DND-41 (cell line): ENCODE data around the gene OTUB1.

Experiments
- ATAC-seq: fragments of 200-7000 bp; cut with Tn5 transposase; 3 replicates; pipeline ENCODE4 v1.9.1; 2021; ENCODE audit warnings: low read depth; ENCODE audit not compliant: insufficient read depth
- DNase-seq: peaks from one replicate; pipeline ENCODE4 v3.0.0-alpha.2; 2020
- H2AFZ ChIP-seq: 2 replicates; pipeline ENCODE4 v1.6.0; 2012; ENCODE audit warnings: low read depth, low read length
- H3K27ac ChIP-seq: 2 replicates; pipeline ENCODE4 v1.5.1; 2012; ENCODE audit warnings: low read length, inconsistent platforms
- H3K27me3 ChIP-seq: fragments of 200-600 bp; sonication (generic); 2 replicates; pipeline ENCODE4 v1.6.0; 2012; ENCODE audit warnings: low read length, mild to moderate bottlenecking, inconsistent platforms; ENCODE audit not compliant: insufficient read depth, poor library complexity
- H3K36me3 ChIP-seq: 2 replicates; pipeline ENCODE4 v1.5.1; 2012; ENCODE audit warnings: low read length, inconsistent platforms; ENCODE audit not compliant: insufficient read depth
- H3K4me1 ChIP-seq: 2 replicates; pipeline ENCODE4 v1.5.1; 2012; ENCODE audit warnings: mild to moderate bottlenecking, low read length; ENCODE audit not compliant: insufficient read depth
- H3K4me2 ChIP-seq: 2 replicates; pipeline ENCODE4 v1.6.0; 2012; ENCODE audit warnings: mild to moderate bottlenecking, moderate library complexity, low read length, inconsistent platforms; ENCODE audit not compliant: insufficient read depth
- H3K4me3 ChIP-seq, 2 experiments: fragments of 200-600 bp in 1 of 2; shearing (Covaris generic) in 1 of 2; 2 replicates each; pipeline ENCODE4 v1.5.1; 2012 to 2016; ENCODE audit warnings: inconsistent platforms in 2 of 2, low read length in 2 of 2, mild to moderate bottlenecking in 2 of 2, low read depth in 1 of 2, moderate library complexity in 1 of 2
- H3K79me2 ChIP-seq: 2 replicates; pipeline ENCODE4 v1.6.0; 2012; ENCODE audit warnings: low read length, inconsistent platforms; ENCODE audit not compliant: insufficient read depth
- H3K9ac ChIP-seq: 2 replicates; pipeline ENCODE4 v1.6.0; 2012; ENCODE audit warnings: low read depth, mild to moderate bottlenecking, inconsistent platforms, low read length, moderate library complexity
- H3K9me3 ChIP-seq: 2 replicates; pipeline ENCODE4 v1.5.1; 2012; ENCODE audit warnings: low read length, moderate library complexity, mild to moderate bottlenecking, inconsistent platforms; ENCODE audit not compliant: insufficient read depth, severe bottlenecking
- H4K20me1 ChIP-seq: 2 replicates; pipeline ENCODE4 v1.6.0; 2012; ENCODE audit warnings: low read length; ENCODE audit not compliant: insufficient read depth
- CTCF ChIP-seq: IDR thresholded peaks from 2 replicates; pipeline ENCODE4 v1.5.1; 2012; ENCODE audit warnings: borderline replicate concordance, low read length, moderate library complexity, mild to moderate bottlenecking; ENCODE audit not compliant: poor library complexity, severe bottlenecking; ENCODE audit errors: extremely low read depth
- EZH2 ChIP-seq: IDR thresholded peaks from 3 replicates; pipeline ENCODE4 v1.6.1; 2012; ENCODE audit warnings: borderline replicate concordance, low read depth, mild to moderate bottlenecking, moderate library complexity, low read length, inconsistent platforms; ENCODE audit not compliant: severe bottlenecking

The OTUB1 gene

GRCh38 chr11:64041846-64042245 is 55.6 kb downstream of the OTUB1 start:
- no peak for DNase-seq
- H4K20me1 ChIP-seq: peaks cover 39% of the 10 kb centered on the region
- ATAC-seq: no peak
- no peaks in the 10 kb centered on the region for H3K9me3 ChIP-seq
- no peak for TF ChIP-seq EZH2
- no peak for TF ChIP-seq CTCF
- H3K36me3 ChIP-seq: no peaks in the 10 kb centered on the region
- peaks cover 11% of the 10 kb centered on the region for H3K27me3 ChIP-seq
- H3K4me1 ChIP-seq: peaks cover 3% of the 10 kb centered on the region; the same call in 1 of the 2 replicates
- H2AFZ ChIP-seq: no peak overlapping the region
- H3K9ac ChIP-seq: no peak overlapping the region
- no peak overlapping the region for H3K27ac ChIP-seq
- no peak overlapping the region for H3K4me2 ChIP-seq
- no peak overlapping the region for H3K4me3 ChIP-seq
- H3K79me2 ChIP-seq: no peaks in the 10 kb centered on the region

- no peak for DNase-seq
- Histone ChIP-seq H3K9me3 (no peaks in the 10 kb centered on the region), H3K36me3 (no peaks in the 10 kb centered on the region), H3K79me2 (no peaks in the 10 kb centered on the region), H4K20me1 (peaks cover 35% of the 10 kb centered on the region), H3K27me3 (peaks cover 7% of the 10 kb centered on the region), H3K4me2 (no peak overlapping the region), H3K9ac (no peak overlapping the region), H3K4me1 (no peaks in the 10 kb centered on the region), H3K4me3 (no peak overlapping the region), H3K27ac (no peak overlapping the region), H2AFZ (no peak overlapping the region)
- TF ChIP-seq EZH2 (no peak), CTCF (no peak)
- ATAC-seq: no peak
Observed at GRCh38 chr11:64042301-64042700, 56.1 kb downstream of the OTUB1 start.

GRCh38 chr11:64043545-64043944 is 57.3 kb downstream of the OTUB1 start:
- no peaks in the 10 kb centered on the region for H3K4me1 ChIP-seq
- ATAC-seq (no peak), DNase-seq (no peak)
- H3K27ac ChIP-seq: no peak overlapping the region
- H2AFZ ChIP-seq: no peak overlapping the region
- H3K4me3 ChIP-seq: no peak overlapping the region
- no peak overlapping the region for H3K9ac ChIP-seq
- H3K9me3 ChIP-seq: no peaks in the 10 kb centered on the region
- no peaks in the 10 kb centered on the region for H3K36me3 ChIP-seq
- peaks cover 29% of the 10 kb centered on the region; the same call in 1 of the 2 replicates for H4K20me1 ChIP-seq
- no peaks in the 10 kb centered on the region for H3K79me2 ChIP-seq
- no peaks in the 10 kb centered on the region for H3K27me3 ChIP-seq
- TF ChIP-seq CTCF (no peak), EZH2 (no peak)
- H3K4me2 ChIP-seq: no peak overlapping the region
